Fibroblast of lung (primary cell): ENCODE results near the gene TNNC2.

Experiments used
- EZH2 ChIP-seq: IDR thresholded peaks from 2 replicates; pipeline ENCODE4 v1.5.1; 2012; ENCODE audit warnings: low read length, control low read depth, mild to moderate bottlenecking; ENCODE audit errors: missing control alignments
- TF ChIP-seq, protein P1 (sequence below), 2 donors: IDR thresholded peaks in 1 of 2; conservative IDR thresholded peaks in 1 of 2; 1 replicate in 1 of 2; 2 replicates in 1 of 2; pipeline ENCODE4 v1.5.1; 2011 to 2012; ENCODE audit warnings: low read length in 2 of 2, control low read depth in 1 of 2, inconsistent platforms in 1 of 2, low read depth in 1 of 2, mild to moderate bottlenecking in 1 of 2

DNA sequence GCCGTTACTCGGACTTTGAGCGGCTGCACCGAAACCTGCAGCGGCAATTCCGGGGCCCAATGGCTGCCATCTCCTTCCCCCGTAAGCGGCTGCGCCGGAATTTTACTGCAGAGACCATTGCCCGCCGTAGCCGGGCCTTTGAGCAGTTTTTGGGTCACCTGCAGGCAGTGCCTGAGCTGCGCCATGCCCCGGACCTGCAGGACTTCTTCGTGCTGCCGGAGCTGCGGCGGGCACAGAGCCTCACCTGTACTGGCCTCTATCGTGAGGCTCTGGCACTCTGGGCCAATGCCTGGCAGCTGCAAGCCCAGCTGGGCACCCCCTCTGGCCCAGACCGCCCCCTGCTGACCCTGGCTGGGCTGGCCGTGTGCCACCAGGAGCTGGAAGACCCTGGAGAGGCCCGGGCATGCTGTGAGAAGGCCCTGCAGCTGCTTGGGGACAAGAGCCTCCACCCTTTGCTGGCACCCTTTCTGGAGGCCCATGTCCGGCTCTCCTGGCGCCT is 13.6 kb upstream of the TNNC2 start:
- TF ChIP-seq, protein P1, sequence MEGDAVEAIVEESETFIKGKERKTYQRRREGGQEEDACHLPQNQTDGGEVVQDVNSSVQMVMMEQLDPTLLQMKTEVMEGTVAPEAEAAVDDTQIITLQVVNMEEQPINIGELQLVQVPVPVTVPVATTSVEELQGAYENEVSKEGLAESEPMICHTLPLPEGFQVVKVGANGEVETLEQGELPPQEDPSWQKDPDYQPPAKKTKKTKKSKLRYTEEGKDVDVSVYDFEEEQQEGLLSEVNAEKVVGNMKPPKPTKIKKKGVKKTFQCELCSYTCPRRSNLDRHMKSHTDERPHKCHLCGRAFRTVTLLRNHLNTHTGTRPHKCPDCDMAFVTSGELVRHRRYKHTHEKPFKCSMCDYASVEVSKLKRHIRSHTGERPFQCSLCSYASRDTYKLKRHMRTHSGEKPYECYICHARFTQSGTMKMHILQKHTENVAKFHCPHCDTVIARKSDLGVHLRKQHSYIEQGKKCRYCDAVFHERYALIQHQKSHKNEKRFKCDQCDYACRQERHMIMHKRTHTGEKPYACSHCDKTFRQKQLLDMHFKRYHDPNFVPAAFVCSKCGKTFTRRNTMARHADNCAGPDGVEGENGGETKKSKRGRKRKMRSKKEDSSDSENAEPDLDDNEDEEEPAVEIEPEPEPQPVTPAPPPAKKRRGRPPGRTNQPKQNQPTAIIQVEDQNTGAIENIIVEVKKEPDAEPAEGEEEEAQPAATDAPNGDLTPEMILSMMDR (conservative IDR thresholded peaks at IDR 0.05 in 1 of 2, IDR thresholded peaks at IDR 0.05 in 1 of 2; ENCODE audit: low read depth in 1 of 2, low read length in 2 of 2): no peak
- no peak for TF ChIP-seq EZH2
